Caco-2 (cell line): Measurements from ENCODE around the gene NIFK. TPM values are rescaled to one million over a fixed set of nuclear protein-coding genes. Genes with fewer than 3 reads are reported as not detected.
A peak's percentile ranks its signal among the peaks of the same experiment; 100 is the strongest.

Experiments used
- BruUV-seq: library from RNA; stranded (reverse); fragments of 400-500 nt; replicated peaks from 2 replicates; lab custom pipeline; 2021; lab: Mats Ljungman, UMichigan
- CTCF ChIA-PET: fragments of 300-600 bp; sonication (Branson Sonifier 250); formaldehyde crosslinking; loops from one replicate; lab custom pipeline; 2022; ENCODE audit warnings: antibody characterized with exemption; lab: Charles Lee
- POLR2A ChIA-PET: fragments of 300-600 bp; sonication (Branson Sonifier 250); formaldehyde crosslinking; loops from one replicate; lab custom pipeline; 2022; ENCODE audit warnings: antibody characterized with exemption; lab: Charles Lee
- DNase-seq, 2 experiments: peaks; one replicate each; pipeline versions ENCODE4 v3.0.0 to v3.0.0-alpha.2; 2020 to 2022
- H3K27me3 ChIP-seq: replicated peaks from 2 replicates; pipeline ENCODE4 v1.6.0; 2011; ENCODE audit warnings: low read length; ENCODE audit not compliant: control insufficient read depth, insufficient read depth
- H3K36me3 ChIP-seq: 2 replicates; pipeline ENCODE4 v1.5.1; 2011; ENCODE audit warnings: low read length; ENCODE audit not compliant: control insufficient read depth, insufficient read depth
- H3K4me1 ChIP-seq: fragments of 250-450 bp; sonication (Bioruptor Pico); 2 replicates; pipeline ENCODE4 v1.5.1; 2020; ENCODE audit warnings: mild to moderate bottlenecking
- H3K4me3 ChIP-seq: 2 replicates; pipeline ENCODE4 v1.5.1; 2011; ENCODE audit warnings: low read depth, mild to moderate bottlenecking, control low read depth, low read length
- H3K9me3 ChIP-seq: fragments of 250-450 bp; sonication (Bioruptor Pico); 2 replicates; pipeline ENCODE4 v1.5.1; 2020; ENCODE audit warnings: mild to moderate bottlenecking, moderate library complexity
- H3K27ac Mint-ChIP-seq: one replicate; pipeline ENCODE4 v1.8.0; 2022; ENCODE audit warnings: mixed read lengths; ENCODE audit not compliant: unreplicated experiment
- H3K27me3 Mint-ChIP-seq: one replicate; pipeline ENCODE4 v1.8.0; 2022; ENCODE audit warnings: mixed read lengths; ENCODE audit not compliant: insufficient read depth, unreplicated experiment
- H3K36me3 Mint-ChIP-seq: one replicate; pipeline ENCODE4 v1.8.0; 2022; ENCODE audit warnings: mild to moderate bottlenecking, mixed read lengths; ENCODE audit not compliant: insufficient read depth, unreplicated experiment
- H3K4me1 Mint-ChIP-seq: one replicate; pipeline ENCODE4 v1.8.0; 2022; ENCODE audit warnings: low read depth, mixed read lengths; ENCODE audit not compliant: unreplicated experiment
- H3K4me3 Mint-ChIP-seq: one replicate; pipeline ENCODE4 v1.8.0; 2022; ENCODE audit warnings: mild to moderate bottlenecking, moderate library complexity, mixed read lengths; ENCODE audit not compliant: unreplicated experiment
- H3K9me3 Mint-ChIP-seq: one replicate; pipeline ENCODE4 v1.8.0; 2022; ENCODE audit warnings: mixed read lengths; ENCODE audit not compliant: unreplicated experiment
- intact Hi-C: fragments of 100-400 bp; cut with micrococcal nuclease; formaldehyde crosslinking; loops from one replicate; pipeline ENCODE4 v1.10.0; 2022; ENCODE audit not compliant: unreplicated experiment
- total RNA-seq: library from RNA; stranded (reverse); gene quantifications from 2 replicates; pipeline ENCODE4 v1.2.3, GENCODE V29; 2022
- TF ChIP-seq, protein P1 (sequence below), 2 experiments: fragments of 200-600 bp in 1 of 2; IDR thresholded peaks; 1 replicate in 1 of 2; 2 replicates in 1 of 2; pipeline versions ENCODE4 v1.5.1 to v1.8.0; 2011 to 2022; ENCODE audit warnings: antibody characterized with exemption in 1 of 2, control low read depth in 1 of 2, inconsistent platforms in 1 of 2, low read depth in 1 of 2, low read length in 1 of 2, mild to moderate bottlenecking in 1 of 2, moderate library complexity in 1 of 2; ENCODE audit not compliant: insufficient read depth in 1 of 2, severe bottlenecking in 1 of 2, unreplicated experiment in 1 of 2

NIFK gene
- total RNA-seq, 1 experiment from 2014 or later: 84.7 TPM

DNA sequence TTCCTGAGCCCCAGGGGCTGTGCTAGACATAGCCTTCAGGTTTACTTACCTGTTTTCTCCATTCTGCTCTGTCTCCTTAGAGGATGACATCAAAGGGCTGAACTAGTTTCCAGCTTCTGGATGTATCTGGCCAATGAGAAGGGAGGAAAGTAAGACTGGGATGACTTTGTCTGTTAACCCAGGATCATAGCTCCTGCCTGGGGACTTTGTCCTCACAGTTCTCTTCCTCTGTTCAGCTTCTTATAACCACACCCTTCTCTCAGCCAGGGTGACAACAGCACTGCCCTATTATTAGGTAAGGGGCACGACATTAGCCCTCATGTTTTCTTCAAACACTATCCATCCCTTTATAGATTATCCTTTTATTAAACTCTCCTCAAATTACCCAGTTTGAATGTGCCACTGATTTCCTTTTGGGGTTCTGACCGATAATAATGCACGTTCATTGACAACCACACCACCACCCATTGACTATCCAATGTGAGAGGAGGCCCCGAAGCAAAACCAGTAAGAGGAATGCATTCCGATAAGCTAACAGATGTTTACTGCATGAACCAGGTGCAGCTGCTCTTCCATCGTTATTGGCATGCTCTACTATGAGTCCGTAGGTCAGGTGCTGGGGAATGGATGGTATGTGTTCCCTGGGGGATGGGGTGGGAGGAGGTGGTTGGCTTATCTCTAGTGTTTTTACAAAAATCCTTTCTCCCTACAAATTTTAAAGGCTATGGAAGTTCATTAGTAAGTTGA lies 42.2 kb upstream of the NIFK start:
- Mint-ChIP-seq H3K4me3 (peak overlapping the region; percentile 71), H3K27ac (peak overlapping the region; percentile 93), H3K4me1 (peaks cover 31% of the 10 kb centered on the region), H3K27me3 (no peaks in the 10 kb centered on the region), H3K36me3 (peaks cover 20% of the 10 kb centered on the region), H3K9me3 (no peaks in the 10 kb centered on the region)
- Histone ChIP-seq H3K9me3 (no peaks in the 10 kb centered on the region), H3K27me3 (no peaks in the 10 kb centered on the region), H3K4me3 (peak overlapping the region; percentile 37), H3K4me1 (peaks cover 46% of the 10 kb centered on the region), H3K36me3 (no peaks in the 10 kb centered on the region)
- ChIA-PET CTCF (interaction anchor here (0.6 to 1.6 kb wide), 5 partner anchors 12 to 42 kb away, joined by 3 to 10 read pairs (median 5); partner anchors contain the start of genes NIFK and TSN), POLR2A (interaction anchor here (0.7 to 2.3 kb wide), 6 partner anchors 11 to 248 kb away, joined by 3 to 22 read pairs (median 8); partner anchors contain the start of genes NIFK, RNU4ATAC and TSN)
- intact Hi-C loops: loop anchor here (1.0 to 5.0 kb wide), 5 partner anchors 11 to 248 kb away; partner anchors contain the start of genes NIFK, RNU4ATAC and TSN
- TF ChIP-seq, protein P1, sequence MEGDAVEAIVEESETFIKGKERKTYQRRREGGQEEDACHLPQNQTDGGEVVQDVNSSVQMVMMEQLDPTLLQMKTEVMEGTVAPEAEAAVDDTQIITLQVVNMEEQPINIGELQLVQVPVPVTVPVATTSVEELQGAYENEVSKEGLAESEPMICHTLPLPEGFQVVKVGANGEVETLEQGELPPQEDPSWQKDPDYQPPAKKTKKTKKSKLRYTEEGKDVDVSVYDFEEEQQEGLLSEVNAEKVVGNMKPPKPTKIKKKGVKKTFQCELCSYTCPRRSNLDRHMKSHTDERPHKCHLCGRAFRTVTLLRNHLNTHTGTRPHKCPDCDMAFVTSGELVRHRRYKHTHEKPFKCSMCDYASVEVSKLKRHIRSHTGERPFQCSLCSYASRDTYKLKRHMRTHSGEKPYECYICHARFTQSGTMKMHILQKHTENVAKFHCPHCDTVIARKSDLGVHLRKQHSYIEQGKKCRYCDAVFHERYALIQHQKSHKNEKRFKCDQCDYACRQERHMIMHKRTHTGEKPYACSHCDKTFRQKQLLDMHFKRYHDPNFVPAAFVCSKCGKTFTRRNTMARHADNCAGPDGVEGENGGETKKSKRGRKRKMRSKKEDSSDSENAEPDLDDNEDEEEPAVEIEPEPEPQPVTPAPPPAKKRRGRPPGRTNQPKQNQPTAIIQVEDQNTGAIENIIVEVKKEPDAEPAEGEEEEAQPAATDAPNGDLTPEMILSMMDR (IDR thresholded peaks at IDR 0.05; ENCODE audit: insufficient read depth in 1 of 2, low read depth in 1 of 2, low read length in 1 of 2, severe bottlenecking in 1 of 2, unreplicated experiment in 1 of 2): no peak
- DNase-seq: peak; percentile 88 to 95
- BruUV-seq: no TSS peak

DNA sequence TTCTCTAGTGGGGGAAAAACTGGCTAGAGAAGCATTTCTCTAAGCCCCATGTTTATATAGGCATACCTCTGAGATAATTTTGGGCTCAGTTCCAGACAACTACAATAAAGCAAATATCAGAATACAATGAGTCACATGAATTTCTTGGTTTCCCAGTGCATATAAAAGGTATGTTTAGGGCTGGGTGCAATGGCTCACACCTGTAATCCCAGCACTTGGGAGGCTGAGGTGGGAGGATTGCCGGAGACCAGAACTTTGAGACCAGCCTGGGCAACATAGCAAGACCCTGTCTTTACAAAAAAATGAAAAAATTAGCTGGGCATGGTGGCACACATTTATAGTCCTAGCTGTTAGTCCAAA lies 41.0 kb upstream of the NIFK start:
- ChIA-PET CTCF (interaction anchor here (1.4 kb wide), 1 partner anchor 13 kb away, joined by 3 read pairs; no protein-coding TSS in a partner anchor), POLR2A (interaction anchor here (2.2 to 2.3 kb wide), 2 partner anchors 13 to 21 kb away, joined by 10 to 17 read pairs; partner anchors contain the start of gene TSN)
- peaks cover 38% of the 10 kb centered on the region for H3K4me1 ChIP-seq
- H3K9me3 ChIP-seq: no peaks in the 10 kb centered on the region
- H3K27me3 ChIP-seq: no peaks in the 10 kb centered on the region
- H3K4me1 Mint-ChIP-seq: peaks cover 25% of the 10 kb centered on the region
- peak overlapping the region; percentile 71 for H3K4me3 Mint-ChIP-seq
- peaks cover 31% of the 10 kb centered on the region for H3K36me3 Mint-ChIP-seq
- H3K9me3 Mint-ChIP-seq: no peaks in the 10 kb centered on the region
- H3K4me3 ChIP-seq: peak overlapping the region; percentile 37
- TF ChIP-seq, protein P1 (IDR thresholded peaks at IDR 0.05; ENCODE audit: insufficient read depth in 1 of 2, low read depth in 1 of 2, low read length in 1 of 2, severe bottlenecking in 1 of 2, unreplicated experiment in 1 of 2): no peak
- no peaks in the 10 kb centered on the region for H3K36me3 ChIP-seq
- peak overlapping the region; percentile 93 for H3K27ac Mint-ChIP-seq
- no peaks in the 10 kb centered on the region for H3K27me3 Mint-ChIP-seq
- no TSS peak for BruUV-seq
- intact Hi-C loops: loop anchor here (1.0 to 5.0 kb wide), 4 partner anchors 22 to 247 kb away; partner anchors contain the start of genes NIFK, RNU4ATAC and TSN
- peak in 1 of 2 experiments; percentile 18 for DNase-seq

DNA sequence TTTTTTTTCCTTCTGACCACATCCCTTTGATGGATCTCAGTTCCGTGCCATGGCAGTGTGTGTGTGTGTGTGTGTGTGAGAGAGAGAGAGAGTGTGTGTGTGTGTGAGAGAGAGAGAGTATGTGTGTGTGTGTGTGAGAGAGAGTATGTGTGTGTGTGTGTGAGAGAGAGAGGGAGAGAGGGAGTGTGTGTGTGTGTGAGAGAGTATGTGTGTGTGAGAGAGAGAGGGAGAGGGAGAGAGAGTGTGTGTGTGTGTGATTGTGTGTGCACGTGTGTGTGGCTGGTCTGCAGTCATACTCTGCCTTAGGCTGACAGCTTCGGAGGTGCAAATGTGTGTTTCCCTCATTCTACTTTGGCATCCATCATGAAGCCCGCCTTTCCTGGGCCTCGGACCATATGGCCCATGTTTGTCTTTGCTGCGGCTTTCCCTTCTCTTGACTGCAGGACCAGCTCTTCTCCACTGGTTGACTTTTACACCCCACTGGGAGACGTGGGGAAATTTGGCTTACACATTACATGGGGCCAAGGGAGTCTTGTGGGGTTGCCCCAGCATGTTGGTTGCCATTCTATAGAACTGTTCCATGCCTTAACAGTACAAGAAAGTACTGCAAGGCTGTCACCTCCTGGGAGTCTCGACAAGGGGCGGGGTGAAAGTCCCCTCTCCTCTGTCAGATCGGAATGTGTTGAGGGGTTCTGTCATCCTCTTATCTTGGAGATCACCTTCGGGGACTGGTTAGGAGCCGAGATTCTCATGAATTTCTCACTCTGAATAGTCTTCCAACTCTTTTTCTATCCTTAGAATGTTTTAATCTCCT lies 40.4 kb upstream of the NIFK start:
- Mint-ChIP-seq H3K9me3 (no peaks in the 10 kb centered on the region), H3K4me3 (peak overlapping the region; percentile 71), H3K4me1 (peaks cover 26% of the 10 kb centered on the region), H3K36me3 (peaks cover 32% of the 10 kb centered on the region), H3K27me3 (no peaks in the 10 kb centered on the region), H3K27ac (peak overlapping the region; percentile 93)
- Histone ChIP-seq H3K9me3 (no peaks in the 10 kb centered on the region), H3K4me1 (peaks cover 43% of the 10 kb centered on the region), H3K36me3 (no peaks in the 10 kb centered on the region), H3K4me3 (no peak overlapping the region), H3K27me3 (no peaks in the 10 kb centered on the region)
- TF ChIP-seq, protein P1 (IDR thresholded peaks at IDR 0.05; ENCODE audit: insufficient read depth in 1 of 2, low read depth in 1 of 2, low read length in 1 of 2, severe bottlenecking in 1 of 2, unreplicated experiment in 1 of 2): no peak
- intact Hi-C loops: loop anchor here (5.0 kb wide), 1 partner anchor 40 kb away; the partner anchor contains the start of gene NIFK
- no TSS peak for BruUV-seq
- peak; percentile 47 to 69 for DNase-seq
- CTCF ChIA-PET: no interaction called here
- POLR2A ChIA-PET: interaction anchor here (2.2 to 2.3 kb wide), 2 partner anchors 13 to 21 kb away, joined by 10 to 17 read pairs; partner anchors contain the start of gene TSN
